CD14-positive monocyte (primary cell): ENCODE data around the gene ASTN2. TPM values are rescaled to one million over a fixed set of nuclear protein-coding genes. Genes with fewer than 3 reads are reported as not detected.

Experiments
- DNase-seq, 3 donors: peaks; one replicate each; pipeline ENCODE4 v3.0.0-alpha.2; 2011 to 2022
- H2AFZ ChIP-seq: 2 replicates; pipeline ENCODE4 v1.6.0; 2012; ENCODE audit warnings: mild to moderate bottlenecking, low read depth, low read length, inconsistent platforms; ENCODE audit not compliant: insufficient read depth, poor library complexity, severe bottlenecking
- H3K27ac ChIP-seq, 2 donors: 1 replicate in 1 of 2; 2 replicates in 1 of 2; pipeline ENCODE4 v1.5.1; 2012 to 2013; ENCODE audit warnings: low read length in 2 of 2, control low read depth in 1 of 2, inconsistent platforms in 1 of 2, low read depth in 1 of 2, mild to moderate bottlenecking in 1 of 2
- H3K27me3 ChIP-seq, 2 donors: one replicate each; pipeline versions ENCODE4 v1.6.0 to v1.6.1; 2011 to 2013; ENCODE audit warnings: low read length in 2 of 2; ENCODE audit not compliant: control insufficient read depth in 2 of 2, insufficient read depth in 2 of 2
- H3K36me3 ChIP-seq, 2 donors: replicated peaks in 1 of 2; 1 replicate in 1 of 2; 2 replicates in 1 of 2; pipeline versions ENCODE4 v1.5.1 to v1.6.1; 2012 to 2013; ENCODE audit warnings: low read length in 2 of 2, control low read depth in 1 of 2, inconsistent platforms in 1 of 2, mild to moderate bottlenecking in 1 of 2; ENCODE audit not compliant: insufficient read depth in 2 of 2, control insufficient read depth in 1 of 2
- H3K4me1 ChIP-seq, 2 donors: 1 replicate in 1 of 2; 2 replicates in 1 of 2; pipeline versions ENCODE4 v1.5.1 to v1.6.1; 2012 to 2013; ENCODE audit warnings: low read length in 2 of 2, control low read depth in 1 of 2, inconsistent platforms in 1 of 2, mild to moderate bottlenecking in 1 of 2, moderate library complexity in 1 of 2; ENCODE audit not compliant: insufficient read depth in 2 of 2, control insufficient read depth in 1 of 2
- H3K4me2 ChIP-seq: replicated peaks from 2 replicates; pipeline ENCODE3; 2012; ENCODE audit warnings: low read length, moderate library complexity, mild to moderate bottlenecking; ENCODE audit not compliant: poor library complexity, severe bottlenecking; ENCODE audit errors: extremely low read depth
- H3K4me3 ChIP-seq, 3 experiments: fragments of 200-600 bp in 1 of 3; sonication (generic) in 1 of 3; replicated peaks in 1 of 3; 1 replicate in 2 of 3; 2 replicates in 1 of 3; pipeline ENCODE4 v1.5.1; 2011 to 2013; ENCODE audit warnings: low read length in 3 of 3, mild to moderate bottlenecking in 3 of 3, control low read depth in 2 of 3, low read depth in 2 of 3, inconsistent platforms in 1 of 3, moderate library complexity in 1 of 3
- H3K79me2 ChIP-seq: 2 replicates; pipeline ENCODE4 v1.6.0; 2012; ENCODE audit warnings: mild to moderate bottlenecking, control low read depth, inconsistent platforms, low read length, moderate library complexity; ENCODE audit not compliant: insufficient read depth
- H3K9ac ChIP-seq: 2 replicates; pipeline ENCODE4 v1.6.0; 2017; ENCODE audit warnings: low read length, mild to moderate bottlenecking; ENCODE audit not compliant: insufficient read depth, poor library complexity, severe bottlenecking
- H3K9me3 ChIP-seq, 2 donors: replicated peaks in 1 of 2; 1 replicate in 1 of 2; 2 replicates in 1 of 2; pipeline versions ENCODE4 v1.5.1 to v1.6.1; 2012 to 2013; ENCODE audit warnings: low read length in 2 of 2, control low read depth in 1 of 2; ENCODE audit not compliant: control insufficient read depth in 1 of 2, insufficient read depth in 1 of 2
- H4K20me1 ChIP-seq: 2 replicates; pipeline ENCODE4 v1.6.0; 2012; ENCODE audit warnings: mild to moderate bottlenecking, low read length, control low read depth, moderate library complexity; ENCODE audit not compliant: insufficient read depth
- H3K27ac Mint-ChIP-seq, 7 donors: one replicate each; pipeline ENCODE4 v1.8.0; 2020; ENCODE audit warnings: mild to moderate bottlenecking in 7 of 7, mixed read lengths in 7 of 7, moderate library complexity in 6 of 7, inconsistent platforms in 2 of 7
- H3K27me3 Mint-ChIP-seq, 3 donors: one replicate each; pipeline ENCODE4 v1.8.0; 2021 to 2022; ENCODE audit warnings: low read depth in 3 of 3, mild to moderate bottlenecking in 3 of 3, mixed read lengths in 3 of 3, moderate library complexity in 3 of 3, inconsistent platforms in 1 of 3
- H3K36me3 Mint-ChIP-seq, 2 donors: one replicate each; pipeline ENCODE4 v1.8.0; 2020; ENCODE audit warnings: mixed read lengths in 2 of 2, inconsistent platforms in 1 of 2, mild to moderate bottlenecking in 1 of 2
- H3K4me1 Mint-ChIP-seq: one replicate; pipeline ENCODE4 v1.8.0; 2020; ENCODE audit warnings: mild to moderate bottlenecking, mixed read lengths
- H3K4me3 Mint-ChIP-seq, 2 donors: one replicate each; pipeline ENCODE4 v1.8.0; 2020; ENCODE audit warnings: mild to moderate bottlenecking in 2 of 2, mixed read lengths in 2 of 2, moderate library complexity in 1 of 2
- H3K9me3 Mint-ChIP-seq, 7 donors: one replicate each; pipeline ENCODE4 v1.8.0; 2020 to 2022; ENCODE audit warnings: mixed read lengths in 7 of 7, mild to moderate bottlenecking in 6 of 7, moderate library complexity in 6 of 7, inconsistent platforms in 2 of 7
- CTCF ChIP-seq: fragments of 200-600 bp; IDR thresholded peaks from one replicate; pipeline ENCODE4 v1.8.0; 2022; ENCODE audit warnings: antibody characterized with exemption, mild to moderate bottlenecking
- WGBS: methylation state at CpG from one replicate; pipeline ENCODE4 v1.1.5; 2013; ENCODE audit warnings: missing lambda C conversion rate; ENCODE audit not compliant: insufficient coverage; 5-methylcytosine and 5-hydroxymethylcytosine counted together
- intact Hi-C, 2 donors: fragments of 100-400 bp; cut with micrococcal nuclease; formaldehyde crosslinking; loops; one replicate each; pipeline versions ENCODE4 v1.15.0 to v1.15.1; 2023
- polyA plus RNA-seq, 3 donors: library from polyadenylated mRNA; depleted of rRNA in 1 of 3; unstranded in 2 of 3; stranded (reverse) in 1 of 3; fragments of 300-500 nt in 2 of 3; fragments of >200 nt in 1 of 3; fragmentation: Illumina TruSeq in 2 of 3; gene quantifications; 1 replicate in 2 of 3; 2 replicates in 1 of 3; pipeline ENCODE4 v1.2.3, GENCODE V29; 2012 to 2021

Gene ASTN2
- polyA plus RNA-seq, 3 donors, result not detected

GRCh38 chr9:116966199-116966598 is 448.7 kb downstream of the ASTN2 start:
- peaks cover 0 to 8% (median under 1%) of the 10 kb centered on the region in 7 donors for H3K9me3 Mint-ChIP-seq
- H3K4me2 ChIP-seq, result no peak overlapping the region
- TF ChIP-seq CTCF, result no peak
- no peaks in the 10 kb centered on the region for H3K27me3 ChIP-seq
- H3K4me1 Mint-ChIP-seq, result peaks cover 5% of the 10 kb centered on the region
- H3K4me3 Mint-ChIP-seq, result no peak overlapping the region
- H3K36me3 ChIP-seq, result no peaks in the 10 kb centered on the region
- H3K9ac ChIP-seq, result no peak overlapping the region
- no peaks in the 10 kb centered on the region for H3K36me3 Mint-ChIP-seq
- no peak overlapping the region for H3K27ac Mint-ChIP-seq
- peaks cover 1 to 5% (median 2%) of the 10 kb centered on the region in 3 donors for H3K27me3 Mint-ChIP-seq
- no peaks in the 10 kb centered on the region for H4K20me1 ChIP-seq
- DNase-seq, result no peak
- no peak overlapping the region for H3K4me3 ChIP-seq
- no peaks in the 10 kb centered on the region for H3K9me3 ChIP-seq
- H2AFZ ChIP-seq, result no peak overlapping the region
- no peaks in the 10 kb centered on the region for H3K79me2 ChIP-seq
- H3K27ac ChIP-seq, result no peak overlapping the region
- intact Hi-C loops, result no loop called here
- peaks cover 0 to 3% of the 10 kb centered on the region in 2 donors for H3K4me1 ChIP-seq

DNA sequence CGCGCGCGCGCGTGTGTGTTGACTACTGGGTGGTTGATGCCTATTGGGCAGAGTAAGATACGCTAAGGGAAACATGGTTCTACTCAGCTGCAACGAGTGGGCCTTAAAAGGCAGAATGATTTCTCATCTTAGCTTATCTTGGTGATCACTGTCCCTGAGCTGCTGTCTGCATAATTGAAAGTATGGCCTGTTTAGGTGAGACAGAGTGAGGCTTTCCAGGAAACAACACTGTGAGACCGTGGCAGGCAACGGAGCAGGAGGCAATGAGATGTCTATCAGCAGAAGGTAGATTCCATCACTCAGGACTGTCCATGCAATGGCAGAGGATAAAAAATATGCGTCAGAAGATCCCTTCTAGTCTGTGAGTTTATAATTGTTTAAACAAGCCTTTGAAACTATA is 450.6 kb downstream of the ASTN2 start:
- no peaks in the 10 kb centered on the region for H3K36me3 ChIP-seq
- peaks cover 0 to 16% of the 10 kb centered on the region in 2 donors for H3K27me3 ChIP-seq
- H3K4me3 Mint-ChIP-seq, result no peak overlapping the region
- H3K4me1 Mint-ChIP-seq, result peaks cover 8% of the 10 kb centered on the region
- 90% methylated on average over 10 of the region's 11 CpGs for WGBS
- no peak for DNase-seq
- H2AFZ ChIP-seq, result no peak overlapping the region
- no peak overlapping the region for H3K9ac ChIP-seq
- H3K27ac ChIP-seq, result no peak overlapping the region
- no peaks in the 10 kb centered on the region for H3K9me3 ChIP-seq
- peaks cover 0 to 3% of the 10 kb centered on the region in 2 donors for H3K4me1 ChIP-seq
- no peak overlapping the region for H3K4me2 ChIP-seq
- no peak for TF ChIP-seq CTCF
- no peaks in the 10 kb centered on the region for H4K20me1 ChIP-seq
- intact Hi-C loops, result no loop called here
- peaks cover 0 to 8% (median 2%) of the 10 kb centered on the region in 7 donors for H3K9me3 Mint-ChIP-seq
- H3K27me3 Mint-ChIP-seq, result peaks cover 10 to 20% (median 18%) of the 10 kb centered on the region in 3 donors
- H3K27ac Mint-ChIP-seq, result no peak overlapping the region
- H3K79me2 ChIP-seq, result no peaks in the 10 kb centered on the region
- no peak overlapping the region for H3K4me3 ChIP-seq
- no peaks in the 10 kb centered on the region for H3K36me3 Mint-ChIP-seq
